Keratinocyte (primary cell): Measurements from ENCODE around the gene BMX. TPM values are rescaled to one million over a fixed set of nuclear protein-coding genes. Genes with fewer than 3 reads are reported as not detected.

Experiments
- DNase-seq: peaks from one replicate; pipeline ENCODE4 v3.0.0-alpha.2; 2011; ENCODE audit warnings: low read depth, missing footprints, low spot score
- FAIRE-seq: peaks from 2 replicates; lab custom pipeline; 2011; peaks lifted over from hg19 to GRCh38; lab: Jason Lieb, UNC
- H2AFZ ChIP-seq: 2 replicates; pipeline ENCODE4 v1.6.0; 2012; ENCODE audit warnings: low read length, control low read depth, inconsistent platforms; ENCODE audit not compliant: control insufficient read depth
- H3K27ac ChIP-seq: 2 replicates; pipeline ENCODE4 v1.5.1; 2011; ENCODE audit warnings: low read length; ENCODE audit not compliant: control insufficient read depth, insufficient read depth
- H3K27me3 ChIP-seq: 3 replicates; pipeline ENCODE4 v1.6.0; 2011; ENCODE audit warnings: low read length; ENCODE audit not compliant: control insufficient read depth, insufficient read depth; ENCODE audit errors: extremely low read depth
- H3K36me3 ChIP-seq, 2 experiments: 2 replicates in 1 of 2; 3 replicates in 1 of 2; pipeline ENCODE4 v1.5.1; 2011; ENCODE audit warnings: low read length in 2 of 2, mild to moderate bottlenecking in 1 of 2; ENCODE audit not compliant: control insufficient read depth in 2 of 2, insufficient read depth in 2 of 2; ENCODE audit errors: extremely low read depth in 1 of 2
- H3K4me1 ChIP-seq: 3 replicates; pipeline ENCODE4 v1.5.1; 2011; ENCODE audit warnings: low read length; ENCODE audit not compliant: control insufficient read depth, insufficient read depth; ENCODE audit errors: extremely low read depth
- H3K4me2 ChIP-seq: 3 replicates; pipeline ENCODE4 v1.6.0; 2011; ENCODE audit warnings: low read depth, low read length; ENCODE audit not compliant: control insufficient read depth, insufficient read depth; ENCODE audit errors: extremely low read depth
- H3K4me3 ChIP-seq, 3 experiments: fragments of 200-600 bp in 1 of 3; sonication (generic) in 1 of 3; 2 replicates in 2 of 3; 3 replicates in 1 of 3; pipeline ENCODE4 v1.5.1; 2011 to 2016; ENCODE audit warnings: low read length in 3 of 3, mild to moderate bottlenecking in 3 of 3, control low read depth in 2 of 3, inconsistent platforms in 1 of 3, low read depth in 1 of 3, mixed read lengths in 1 of 3, mixed run types in 1 of 3, moderate library complexity in 1 of 3; ENCODE audit not compliant: control insufficient read depth in 2 of 3, insufficient read depth in 2 of 3; ENCODE audit errors: extremely low read depth in 1 of 3
- H3K79me2 ChIP-seq: 2 replicates; pipeline ENCODE4 v1.6.0; 2012; ENCODE audit warnings: low read length; ENCODE audit not compliant: control insufficient read depth, insufficient read depth
- H3K9ac ChIP-seq: 3 replicates; pipeline ENCODE4 v1.6.0; 2011; ENCODE audit warnings: low read length; ENCODE audit not compliant: control insufficient read depth, insufficient read depth; ENCODE audit errors: extremely low read depth
- H3K9me1 ChIP-seq: 3 replicates; pipeline ENCODE4 v1.6.0; 2011; ENCODE audit warnings: low read length; ENCODE audit not compliant: control insufficient read depth, insufficient read depth; ENCODE audit errors: extremely low read depth
- H3K9me3 ChIP-seq: 2 replicates; pipeline ENCODE4 v1.5.1; 2012; ENCODE audit warnings: low read depth, low read length; ENCODE audit not compliant: control insufficient read depth
- H4K20me1 ChIP-seq: 3 replicates; pipeline ENCODE4 v1.6.0; 2011; ENCODE audit warnings: low read length; ENCODE audit not compliant: control insufficient read depth, insufficient read depth; ENCODE audit errors: extremely low read depth
- EZH2 ChIP-seq: IDR thresholded peaks from one replicate; pipeline ENCODE4 v1.6.1; 2012; ENCODE audit warnings: inconsistent platforms, mild to moderate bottlenecking, low read length, moderate library complexity
- dilution Hi-C: fragments of 300-500 bp; cut with MboI; formaldehyde crosslinking; loops from one replicate; pipeline ENCODE4 v1.7.0; 2020; ENCODE audit warnings: low sequenced_read_pairs; ENCODE audit not compliant: extremely low pct_ligation_motif_present
- polyA plus RNA-seq, 5 experiments: library from polyadenylated mRNA; depleted of rRNA in 3 of 5; stranded (reverse) in 3 of 5; stranded (forward) in 1 of 5; unstranded in 1 of 5; fragments of >200 nt; gene quantifications; 1 replicate in 1 of 5; 2 replicates in 3 of 5; 3 replicates in 1 of 5; pipeline versions ENCODE4 v1.2.1 to v1.2.3, GENCODE V29; 2011 to 2012; ENCODE audit warnings: missing spikeins in 2 of 5, low read depth in 1 of 5, low replicate concordance in 1 of 5
- TF ChIP-seq, protein P1 (sequence below), 3 experiments: IDR thresholded peaks in 1 of 3; conservative IDR thresholded peaks in 1 of 3; optimal IDR thresholded peaks in 1 of 3; 2 replicates in 2 of 3; 3 replicates in 1 of 3; pipeline versions ENCODE3 to v1.5.1; 2011; ENCODE audit warnings: low read length in 3 of 3, mild to moderate bottlenecking in 3 of 3, moderate library complexity in 2 of 3, control low read depth in 1 of 3, inconsistent platforms in 1 of 3; ENCODE audit not compliant: insufficient read depth in 2 of 3; ENCODE audit errors: extremely low read depth in 1 of 3

The BMX gene
- polyA plus RNA-seq, 1 donor (not counting 4 experiments of a cell fraction or from before 2014, with no cell fraction given), result 0.09 TPM

GRCh38 chrX:15570145-15570544 lies 69.5 kb downstream of the BMX start:
- Histone ChIP-seq H3K9ac (no peak overlapping the region), H2AFZ (no peak overlapping the region), H3K4me3 (no peak overlapping the region), H3K36me3 (no peaks in the 10 kb centered on the region), H3K27ac (no peak overlapping the region), H3K9me1 (no peaks in the 10 kb centered on the region), H3K9me3 (no peaks in the 10 kb centered on the region), H3K27me3 (no peaks in the 10 kb centered on the region), H3K4me1 (no peaks in the 10 kb centered on the region), H4K20me1 (no peaks in the 10 kb centered on the region), H3K79me2 (no peaks in the 10 kb centered on the region), H3K4me2 (no peak overlapping the region)
- no peak for TF ChIP-seq EZH2
- TF ChIP-seq, protein P1, sequence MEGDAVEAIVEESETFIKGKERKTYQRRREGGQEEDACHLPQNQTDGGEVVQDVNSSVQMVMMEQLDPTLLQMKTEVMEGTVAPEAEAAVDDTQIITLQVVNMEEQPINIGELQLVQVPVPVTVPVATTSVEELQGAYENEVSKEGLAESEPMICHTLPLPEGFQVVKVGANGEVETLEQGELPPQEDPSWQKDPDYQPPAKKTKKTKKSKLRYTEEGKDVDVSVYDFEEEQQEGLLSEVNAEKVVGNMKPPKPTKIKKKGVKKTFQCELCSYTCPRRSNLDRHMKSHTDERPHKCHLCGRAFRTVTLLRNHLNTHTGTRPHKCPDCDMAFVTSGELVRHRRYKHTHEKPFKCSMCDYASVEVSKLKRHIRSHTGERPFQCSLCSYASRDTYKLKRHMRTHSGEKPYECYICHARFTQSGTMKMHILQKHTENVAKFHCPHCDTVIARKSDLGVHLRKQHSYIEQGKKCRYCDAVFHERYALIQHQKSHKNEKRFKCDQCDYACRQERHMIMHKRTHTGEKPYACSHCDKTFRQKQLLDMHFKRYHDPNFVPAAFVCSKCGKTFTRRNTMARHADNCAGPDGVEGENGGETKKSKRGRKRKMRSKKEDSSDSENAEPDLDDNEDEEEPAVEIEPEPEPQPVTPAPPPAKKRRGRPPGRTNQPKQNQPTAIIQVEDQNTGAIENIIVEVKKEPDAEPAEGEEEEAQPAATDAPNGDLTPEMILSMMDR (optimal IDR thresholded peaks at IDR 0.05 in 1 of 3, IDR thresholded peaks at IDR 0.05 in 1 of 3, conservative IDR thresholded peaks at IDR 0.05 in 1 of 3; ENCODE audit: extremely low read depth in 1 of 3, insufficient read depth in 2 of 3, low read length in 3 of 3), result no peak
- dilution Hi-C loops, result no loop called here
- no peak for DNase-seq
- FAIRE-seq, result no peak

- Histone ChIP-seq H3K4me1 (no peaks in the 10 kb centered on the region), H3K27me3 (no peaks in the 10 kb centered on the region), H3K9me1 (no peaks in the 10 kb centered on the region), H2AFZ (no peak overlapping the region), H3K79me2 (no peaks in the 10 kb centered on the region), H3K9ac (no peak overlapping the region), H3K4me2 (no peak overlapping the region), H3K27ac (no peak overlapping the region), H3K36me3 (no peaks in the 10 kb centered on the region), H4K20me1 (no peaks in the 10 kb centered on the region), H3K4me3 (no peak overlapping the region), H3K9me3 (no peaks in the 10 kb centered on the region)
- dilution Hi-C loops, result no loop called here
- no peak for TF ChIP-seq EZH2
- TF ChIP-seq, protein P1 (optimal IDR thresholded peaks at IDR 0.05 in 1 of 3, IDR thresholded peaks at IDR 0.05 in 1 of 3, conservative IDR thresholded peaks at IDR 0.05 in 1 of 3; ENCODE audit: extremely low read depth in 1 of 3, insufficient read depth in 2 of 3, low read length in 3 of 3), result no peak
- FAIRE-seq, result no peak
- DNase-seq, result no peak
Measured at GRCh38 chrX:15574017-15574416, 73.4 kb downstream of the BMX start.
